Activated T-helper 17 cell treated with anti-CD3 and anti-CD28 coated beads, Interleukin-2, amount 50 U/mL, for 72 hours (primary cell): Measurements from ENCODE around the gene WDR13. TPM values are rescaled to one million over a fixed set of nuclear protein-coding genes. Genes with fewer than 3 reads are reported as not detected.

Experiments
- total RNA-seq, 2 donors: library from RNA; stranded (reverse); gene quantifications; one replicate each; pipeline ENCODE4 v1.2.3, GENCODE V29; 2022

The WDR13 gene
- total RNA-seq, 2 donors from 2014 or later: 45.6 to 74.0 TPM

Other genes with a start within 250 kb of the WDR13 start
- gene SSX3, start 240.8 kb upstream of the WDR13 start, total RNA-seq: not detected
- gene SSX4, start 214.0 kb upstream of the WDR13 start, total RNA-seq: not detected
- gene SSX4B, start 185.5 kb upstream of the WDR13 start, total RNA-seq: not detected
- gene SLC38A5, start 127.2 kb upstream of the WDR13 start, total RNA-seq: 100 to 1,000 TPM; 130 to 170 TPM
- 10 to 100 TPM; 59.8 to 93.5 TPM for gene FTSJ1, start 121.3 kb upstream of the WDR13 start, total RNA-seq
- gene PORCN, start 88.5 kb upstream of the WDR13 start, total RNA-seq: 1 to 10 TPM; 8.9 to 9.4 TPM
- 100 to 1,000 TPM; 104 to 213 TPM for gene EBP, start 75.7 kb upstream of the WDR13 start, total RNA-seq
- gene TBC1D25, start 57.8 kb upstream of the WDR13 start, total RNA-seq: 10 to 100 TPM; 19.4 to 25.4 TPM
- 100 to 1,000 TPM; 176 to 335 TPM for gene RBM3, start 23.0 kb upstream of the WDR13 start, total RNA-seq
- 100 to 1,000 TPM in 1 of 2 donors, 10 to 100 TPM in 1; 96.8 to 102 TPM for gene WAS, start 86.3 kb downstream of the WDR13 start, total RNA-seq
- 10 to 100 TPM; 24.2 to 30.5 TPM for gene SUV39H1, start 99.2 kb downstream of the WDR13 start, total RNA-seq
- not detected for gene GLOD5, start 164.3 kb downstream of the WDR13 start, total RNA-seq
- gene GATA1, start 189.1 kb downstream of the WDR13 start, total RNA-seq: not detected
- 100 to 1,000 TPM in 1 of 2 donors, 10 to 100 TPM in 1; 62.0 to 121 TPM for gene HDAC6, start 204.6 kb downstream of the WDR13 start, total RNA-seq
- gene ERAS, start 229.0 kb downstream of the WDR13 start, total RNA-seq: under 1 TPM in 1 of 2 donors, not detected in 1; 0.26 TPM
- gene PCSK1N, start 238.1 kb downstream of the WDR13 start, total RNA-seq: 1 to 10 TPM; 3.7 to 4.7 TPM